ENCODE data around the gene CDK13.
"Not testable (repeated sequence)": the region's sequence is repeated elsewhere in the genome, so short reads cannot be mapped to it uniquely, and the experiment has no call there.

CDK13 gene

GRCh38 chr7:40105879-40106473, 155.9 kb downstream of the CDK13 start:
- DNase-seq = no peak

- DNase-seq = no peak
Measured at GRCh38 chr7:40115936-40116335, 165.9 kb downstream of the CDK13 start.

- DNase-seq = not testable (repeated sequence)
Measured at GRCh38 chr7:40117199-40117598, 167.1 kb downstream of the CDK13 start.

GRCh38 chr7:40118201-40118600, 168.1 kb downstream of the CDK13 start:
- DNase-seq = not testable (repeated sequence)

DNA sequence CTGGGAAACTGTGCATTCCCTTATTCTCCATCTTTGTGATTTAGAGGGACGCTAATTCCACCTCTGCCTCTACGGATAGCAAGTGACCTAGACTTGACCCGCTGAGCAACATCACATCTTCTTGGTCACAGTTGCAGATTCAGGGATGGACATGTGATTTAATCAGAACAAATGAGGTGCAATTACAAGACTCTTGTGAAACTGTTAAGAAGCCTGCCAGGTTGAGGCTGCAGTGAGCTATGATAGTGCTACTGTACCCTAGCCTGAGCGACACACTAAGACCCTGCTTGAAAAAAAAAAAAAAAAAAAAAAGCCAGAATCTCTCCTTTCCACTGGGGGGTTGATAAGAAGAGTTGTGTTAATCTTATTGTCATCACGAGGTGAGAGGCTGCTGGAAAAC, 170.0 kb downstream of the CDK13 start:
- DNase-seq = no peak

DNA sequence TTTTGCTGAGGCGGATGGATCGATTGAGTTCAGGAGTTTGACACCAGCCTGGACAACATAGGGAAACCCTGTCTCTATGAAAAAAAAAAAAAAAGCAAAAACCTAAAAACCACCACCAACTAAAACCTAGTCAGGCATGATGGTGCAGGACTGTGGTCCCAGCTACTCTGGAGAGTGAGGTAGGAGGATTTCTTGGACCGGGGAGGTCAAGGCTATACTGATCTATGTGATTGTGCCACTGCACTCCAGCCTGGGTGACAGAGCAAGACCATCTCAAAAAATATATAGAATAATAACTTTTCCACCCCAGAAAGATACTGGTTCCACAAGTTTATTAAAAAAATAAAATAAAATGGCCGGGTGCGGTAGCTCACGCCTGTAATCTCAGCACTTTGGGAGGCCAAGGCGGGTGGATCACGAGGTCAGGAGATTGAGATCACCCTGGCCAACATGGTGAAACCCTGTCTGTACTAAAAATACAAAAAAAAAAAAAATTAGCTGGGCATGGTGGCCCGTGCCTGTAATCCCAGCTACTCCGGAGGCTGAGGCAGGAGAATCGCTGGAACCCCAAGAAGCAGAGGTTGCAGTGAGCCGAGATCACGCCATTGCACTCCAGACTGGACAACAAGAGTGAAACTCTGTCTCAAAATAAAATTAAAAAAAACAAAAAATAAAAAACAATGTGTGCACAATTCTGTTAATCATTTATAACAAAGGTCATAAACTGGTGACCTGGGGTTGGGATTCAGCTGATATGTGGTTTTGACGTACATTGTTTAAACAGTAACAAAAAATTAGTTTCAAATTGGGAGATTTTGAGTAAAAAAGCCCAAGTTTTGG, 172.3 kb downstream of the CDK13 start:
- DNase-seq = not testable (repeated sequence)

DNA sequence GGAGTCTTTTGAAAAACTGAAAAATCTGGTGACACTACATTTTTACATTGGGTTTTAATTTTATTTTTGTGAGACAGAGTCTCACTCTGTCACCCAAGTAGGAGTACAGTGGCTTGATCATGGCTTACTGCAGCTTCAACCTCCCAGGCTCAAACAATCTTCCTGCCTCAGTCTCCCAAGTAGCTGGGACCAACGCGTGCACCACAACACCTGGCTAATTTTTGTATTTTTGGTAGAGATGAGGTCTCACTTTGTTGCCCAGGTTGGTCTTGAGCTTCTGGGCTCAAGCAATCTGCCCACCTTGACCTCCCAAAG, 172.8 kb downstream of the CDK13 start:
- DNase-seq = no peak

- DNase-seq = peak; percentile 1
Measured at GRCh38 chr7:40133561-40134427, 183.7 kb downstream of the CDK13 start.

- DNase-seq = peak; percentile 80
Measured at GRCh38 chr7:40134428-40135316, 184.6 kb downstream of the CDK13 start, which contains the start of the genes MPLKIP and SUGCT. TSS of gene MPLKIP (minus strand) at chr7:40134622. CDS start at chr7:40134567, 55 bp downstream. TSS of gene SUGCT (plus strand) at chr7:40135005.

- peak; percentile 2 for DNase-seq
Measured at GRCh38 chr7:40135317-40135610, 185.2 kb downstream of the CDK13 start.

DNA sequence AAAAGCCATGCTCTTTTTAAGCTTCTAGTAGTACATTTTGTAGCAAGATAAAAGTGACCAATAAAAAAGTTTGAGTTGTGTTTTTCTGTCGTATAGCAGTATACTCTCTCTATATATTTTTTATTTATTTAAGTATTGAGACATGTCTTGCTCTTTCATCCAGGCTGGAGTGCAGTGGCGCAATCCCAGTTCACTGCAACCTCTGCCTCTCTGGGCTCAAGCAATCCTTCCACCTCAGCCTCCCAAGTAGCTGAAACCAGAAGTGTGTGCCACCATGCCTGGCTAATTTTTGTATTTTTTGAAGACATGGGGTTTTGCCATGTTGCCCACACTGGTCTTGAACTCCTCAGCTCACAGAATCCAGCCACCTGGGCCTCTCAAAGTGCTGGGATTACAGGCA, 187.5 kb downstream of the CDK13 start:
- no peak for DNase-seq

- no peak for DNase-seq
Measured at GRCh38 chr7:40138973-40139372, 188.9 kb downstream of the CDK13 start.

DNA sequence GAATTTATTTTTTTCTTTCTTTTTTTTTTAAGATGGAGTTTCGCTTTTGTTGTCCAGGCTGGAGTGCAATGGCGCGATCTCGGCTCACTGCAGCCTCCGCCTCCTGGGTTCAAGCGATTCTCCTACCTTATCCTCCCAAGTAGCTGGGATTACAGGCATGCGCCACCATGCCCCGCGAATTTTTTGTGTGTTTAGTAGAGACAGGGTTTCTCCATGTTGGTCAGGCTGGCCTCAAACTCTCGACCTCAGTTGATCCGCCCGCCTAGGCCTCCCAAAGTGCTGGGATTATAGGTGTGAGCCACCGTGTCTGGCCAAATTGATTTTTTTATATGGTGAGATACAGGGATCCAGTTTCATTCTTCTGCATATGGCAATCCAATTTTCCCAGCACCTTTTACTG, 189.8 kb downstream of the CDK13 start:
- not testable (repeated sequence) for DNase-seq

DNA sequence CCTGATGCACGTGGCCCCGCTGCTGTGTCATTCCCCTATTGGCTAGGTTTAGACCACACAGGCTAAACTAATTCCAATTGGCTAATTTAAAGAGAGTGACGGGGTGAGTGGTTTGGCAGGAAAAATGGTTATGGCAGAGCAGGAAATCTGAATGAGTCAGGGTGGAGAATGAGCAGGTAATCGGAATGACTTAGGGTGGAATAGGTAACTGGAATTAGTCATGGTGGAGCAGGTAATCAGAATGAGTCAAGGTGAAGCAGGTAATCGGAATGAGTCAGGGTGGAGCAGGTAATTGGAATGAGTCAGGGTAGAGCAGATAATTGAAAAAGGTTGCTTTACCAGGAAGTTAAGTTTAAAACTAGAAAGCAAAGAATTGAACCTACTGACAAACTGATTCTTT, 191.9 kb downstream of the CDK13 start:
- DNase-seq = not testable (repeated sequence)

DNA sequence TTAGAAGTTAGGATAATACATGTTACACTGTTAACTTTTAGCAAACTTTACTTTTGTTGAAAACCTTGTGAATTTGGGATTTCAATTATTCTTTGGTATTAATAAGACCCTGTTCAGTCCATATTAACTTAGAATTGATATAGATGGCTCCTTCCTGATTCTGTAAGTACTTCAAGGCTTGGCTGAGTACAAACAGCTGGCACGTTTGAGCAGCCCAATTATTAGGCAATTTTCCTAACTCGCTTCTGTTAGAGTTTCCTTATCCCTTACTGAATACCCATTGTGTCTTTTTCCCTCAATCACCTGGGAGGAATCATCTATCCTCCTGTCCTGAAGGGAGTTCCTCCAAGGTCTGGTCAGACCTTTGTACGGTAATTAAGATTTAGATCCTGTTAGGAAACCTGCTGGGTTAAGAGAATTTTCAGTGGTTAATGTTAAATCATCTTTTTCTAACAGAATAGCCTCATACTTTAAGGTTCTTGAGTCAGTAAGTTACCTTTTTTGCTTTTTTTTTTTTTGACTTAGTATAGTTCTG, 195.6 kb downstream of the CDK13 start:
- DNase-seq = not testable (repeated sequence)

DNA sequence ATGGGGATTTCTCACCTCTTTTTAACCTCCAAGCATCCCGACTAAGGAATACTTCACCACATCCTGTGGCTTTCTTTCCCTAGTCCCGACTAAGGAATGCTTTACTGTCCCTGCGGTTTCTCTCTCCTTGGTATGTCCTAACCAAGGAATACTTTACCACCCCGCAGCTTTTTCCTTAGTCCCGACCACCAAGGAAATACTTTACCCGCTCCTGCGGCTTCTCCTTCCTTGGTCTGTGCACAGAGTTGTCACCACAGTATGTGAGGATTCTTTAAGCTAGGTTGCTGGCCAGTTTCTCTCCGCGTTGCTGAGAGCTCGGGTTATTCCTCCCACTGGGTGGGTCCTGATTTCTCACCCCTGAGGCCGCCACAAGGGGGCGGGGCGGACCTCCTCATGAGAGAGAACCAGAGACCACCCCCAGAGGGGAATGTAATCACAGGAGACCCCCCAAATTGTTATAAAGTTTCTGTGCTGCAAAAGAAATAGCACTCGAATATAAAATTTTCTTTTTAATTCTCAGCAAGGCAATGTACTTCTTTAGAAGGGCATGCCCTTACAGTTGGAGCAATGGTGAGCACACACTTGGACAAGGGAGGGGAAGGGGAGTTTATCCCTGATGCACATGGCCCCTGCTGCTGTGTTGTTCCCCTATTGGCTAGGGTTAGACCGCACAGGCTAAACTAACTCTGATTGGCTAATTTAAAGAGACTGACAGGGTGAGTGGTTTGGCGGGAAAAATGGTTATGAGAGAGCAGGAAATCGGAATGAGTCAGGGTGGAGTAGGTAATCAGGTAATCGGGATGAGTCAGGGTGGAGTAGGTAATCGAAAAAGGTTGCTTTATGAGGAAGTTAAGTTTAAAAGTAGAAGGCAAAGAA, 197.6 kb downstream of the CDK13 start:
- no peak for DNase-seq

DNA sequence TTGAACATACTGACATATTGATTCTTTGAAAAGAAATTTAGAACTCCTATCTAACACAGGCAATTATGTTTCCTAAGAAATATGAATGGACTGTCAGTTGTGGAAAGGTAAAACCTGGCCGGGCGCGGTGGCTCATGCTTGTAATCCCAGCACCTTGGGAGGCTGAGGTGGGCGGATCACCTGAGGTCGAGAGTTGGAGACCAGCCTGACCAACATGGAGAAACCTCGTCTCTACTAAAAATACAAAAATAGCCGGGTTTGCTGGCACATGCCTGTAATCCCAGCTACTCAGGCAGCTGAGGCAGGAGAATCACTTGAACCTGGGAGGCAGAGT, 198.2 kb downstream of the CDK13 start:
- not testable (repeated sequence) for DNase-seq

- DNase-seq = no peak
Measured at GRCh38 chr7:40148671-40149070, 198.6 kb downstream of the CDK13 start.
